Activated naive CD4-positive, alpha-beta T cell treated with anti-CD3 and anti-CD28 coated beads for 36 hours (primary cell): Measurements from ENCODE around the gene DKC1. TPM values are rescaled to one million over a fixed set of nuclear protein-coding genes. Genes with fewer than 3 reads are reported as not detected.

ENCODE experiments used
- CTCF ChIA-PET: fragments of 350-600 bp; sonication (Branson Sonifier 250); formaldehyde crosslinking; loops from one replicate; lab custom pipeline; 2021; ENCODE audit warnings: antibody characterized with exemption; lab: Charles Lee
- DNase-seq: peaks from one replicate; pipeline ENCODE4 v3.0.0-alpha.2; 2020
- H3K27ac Mint-ChIP-seq: one replicate; pipeline ENCODE4 v1.8.0; 2021; ENCODE audit warnings: mild to moderate bottlenecking, mixed read lengths
- H3K27me3 Mint-ChIP-seq: one replicate; pipeline ENCODE4 v1.8.0; 2021; ENCODE audit warnings: low read depth, mixed read lengths
- H3K36me3 Mint-ChIP-seq: one replicate; pipeline ENCODE4 v1.8.0; 2021; ENCODE audit warnings: low read depth, mixed read lengths
- H3K4me1 Mint-ChIP-seq: one replicate; pipeline ENCODE4 v1.8.0; 2021; ENCODE audit warnings: low read depth, mixed read lengths
- H3K4me3 Mint-ChIP-seq: one replicate; pipeline ENCODE4 v1.8.0; 2021; ENCODE audit warnings: mild to moderate bottlenecking, moderate library complexity, mixed read lengths
- H3K9me3 Mint-ChIP-seq: one replicate; pipeline ENCODE4 v1.8.0; 2021; ENCODE audit warnings: mixed read lengths
- intact Hi-C: fragments of 100-400 bp; cut with micrococcal nuclease; formaldehyde crosslinking; loops from one replicate; pipeline ENCODE4 v1.15.1; 2023
- total RNA-seq, 2 experiments: library from RNA; stranded (reverse); gene quantifications; one replicate each; pipeline ENCODE4 v1.2.3, GENCODE V29; 2021

Gene DKC1
- total RNA-seq, 2 experiments from 2014 or later = 124 to 127 TPM

DNA sequence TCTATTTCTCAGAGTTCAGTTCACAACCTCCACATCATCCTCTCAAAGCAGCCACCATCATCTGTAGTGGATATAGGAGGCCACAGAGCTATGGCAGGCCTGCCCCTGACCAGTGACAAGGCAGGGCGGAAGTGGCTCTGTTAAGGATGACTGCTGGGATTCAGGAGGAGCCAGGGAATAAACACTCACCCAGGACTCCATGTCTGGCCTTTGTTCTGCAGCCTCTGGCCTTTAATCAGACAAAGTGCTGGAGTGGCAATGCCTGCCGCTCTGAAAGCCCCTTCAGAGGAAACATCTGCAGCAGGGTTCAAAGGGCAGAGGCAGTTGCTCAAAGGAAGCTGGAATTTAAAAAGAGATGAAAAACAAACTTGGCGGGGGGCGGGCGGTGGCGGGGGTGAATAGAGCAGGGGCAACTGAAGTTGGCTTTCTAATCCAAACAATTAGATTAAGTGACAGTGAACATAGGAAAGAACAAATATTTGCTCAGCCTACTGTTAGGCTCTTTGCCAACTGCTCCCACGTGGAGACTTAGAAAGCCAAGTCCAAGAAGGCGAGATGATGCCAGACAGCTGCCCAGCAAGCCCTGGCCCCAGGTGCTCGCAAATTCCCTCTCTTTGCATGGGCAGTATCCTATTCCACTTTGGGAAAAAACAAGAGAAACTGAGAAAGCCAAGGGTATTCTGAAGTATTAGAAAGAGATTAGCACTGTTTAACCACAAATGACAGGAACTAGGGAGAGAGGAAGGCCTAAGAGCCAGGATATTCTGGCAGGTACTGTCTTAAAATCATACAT is 37.1 kb downstream of the DKC1 start:
- Mint-ChIP-seq H3K36me3 (no peaks in the 10 kb centered on the region), H3K4me1 (peaks cover 61% of the 10 kb centered on the region), H3K4me3 (no peak overlapping the region), H3K9me3 (no peaks in the 10 kb centered on the region), H3K27ac (peak overlapping the region; percentile 88), H3K27me3 (no peaks in the 10 kb centered on the region)
- DNase-seq = no peak
- CTCF ChIA-PET = no interaction called here
- intact Hi-C loops = loop anchor here (1.0 to 10.0 kb wide), 3 partner anchors 37 to 465 kb away; partner anchors contain the start of genes DKC1, RAB39B and VBP1

DNA sequence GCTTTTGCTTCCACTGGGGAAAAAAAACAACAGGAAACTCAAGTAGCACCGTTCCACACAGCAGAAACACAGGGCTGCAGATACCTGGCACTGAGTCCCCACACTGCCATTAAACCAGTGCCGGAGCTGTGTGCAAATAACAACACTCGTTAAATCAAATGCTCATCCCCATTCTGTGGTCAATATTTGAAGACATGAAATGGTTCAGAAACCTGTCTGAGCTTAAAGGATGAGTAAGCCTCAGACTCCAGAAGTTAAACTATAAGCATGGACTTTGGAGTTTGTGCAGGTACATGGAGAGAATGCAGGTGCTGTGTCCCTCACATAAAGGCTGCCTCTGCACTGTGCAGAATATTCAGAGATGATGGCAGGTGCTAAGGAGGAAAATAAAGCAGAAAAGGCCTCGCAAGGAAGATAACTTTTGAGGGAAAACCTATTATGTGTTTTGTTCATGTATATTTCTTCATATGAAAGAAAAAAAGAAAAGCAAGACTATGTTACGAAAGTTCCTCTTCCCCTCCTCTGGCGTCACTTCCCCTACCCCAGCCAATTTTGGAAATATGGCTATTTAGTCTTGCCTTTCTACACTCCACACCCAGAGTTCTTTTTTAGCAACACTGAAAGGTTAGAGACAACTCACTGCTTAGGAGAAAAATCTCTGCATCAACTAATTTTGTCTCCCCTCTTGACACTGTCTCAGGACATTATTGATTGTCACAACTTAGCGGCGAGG is 38.0 kb downstream of the DKC1 start:
- H3K4me1 Mint-ChIP-seq = peaks cover 61% of the 10 kb centered on the region

DNA sequence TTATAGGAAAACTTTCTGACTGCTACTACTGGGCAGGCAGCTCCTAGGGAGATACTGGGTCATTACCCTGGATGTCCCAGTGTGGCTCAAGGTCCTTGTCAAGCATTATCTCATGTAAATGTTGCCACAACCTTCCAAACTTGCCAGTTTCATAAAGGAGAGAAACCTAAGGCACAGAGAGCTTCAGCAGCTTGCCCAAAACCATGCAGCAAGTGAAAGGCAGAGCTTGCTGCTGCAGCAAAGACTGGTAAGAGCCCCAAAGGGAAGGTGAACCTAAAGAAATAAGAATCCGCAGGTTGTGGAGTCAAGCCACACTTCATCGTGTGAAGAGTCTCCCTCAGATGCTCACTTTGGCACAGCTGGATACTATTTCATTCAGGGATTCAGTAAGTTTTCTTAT is 40.3 kb downstream of the DKC1 start:
- no peaks in the 10 kb centered on the region for H3K9me3 Mint-ChIP-seq
- no peak overlapping the region for H3K4me3 Mint-ChIP-seq
- H3K4me1 Mint-ChIP-seq = peaks cover 53% of the 10 kb centered on the region
- no peak for DNase-seq
- intact Hi-C loops = loop anchor here (10.0 kb wide), 1 partner anchor 462 kb away; the partner anchor contains the start of gene RAB39B
- no peaks in the 10 kb centered on the region for H3K36me3 Mint-ChIP-seq
- H3K27me3 Mint-ChIP-seq = no peaks in the 10 kb centered on the region
- CTCF ChIA-PET = interaction anchor here (1.7 kb wide), 1 partner anchor 37 kb away, joined by 3 read pairs; no protein-coding TSS in a partner anchor
- no peak overlapping the region for H3K27ac Mint-ChIP-seq

More for the DNA sequence above, 38.0 kb downstream of the DKC1 start:
- DNase-seq = no peak
- H3K27me3 Mint-ChIP-seq = no peaks in the 10 kb centered on the region
- CTCF ChIA-PET = no interaction called here
- H3K27ac Mint-ChIP-seq = peak overlapping the region; percentile 46
- H3K4me3 Mint-ChIP-seq = no peak overlapping the region
- H3K9me3 Mint-ChIP-seq = no peaks in the 10 kb centered on the region
- intact Hi-C loops = loop anchor here (10.0 kb wide), 1 partner anchor 464 kb away; the partner anchor contains the start of gene RAB39B
- no peaks in the 10 kb centered on the region for H3K36me3 Mint-ChIP-seq

DNA sequence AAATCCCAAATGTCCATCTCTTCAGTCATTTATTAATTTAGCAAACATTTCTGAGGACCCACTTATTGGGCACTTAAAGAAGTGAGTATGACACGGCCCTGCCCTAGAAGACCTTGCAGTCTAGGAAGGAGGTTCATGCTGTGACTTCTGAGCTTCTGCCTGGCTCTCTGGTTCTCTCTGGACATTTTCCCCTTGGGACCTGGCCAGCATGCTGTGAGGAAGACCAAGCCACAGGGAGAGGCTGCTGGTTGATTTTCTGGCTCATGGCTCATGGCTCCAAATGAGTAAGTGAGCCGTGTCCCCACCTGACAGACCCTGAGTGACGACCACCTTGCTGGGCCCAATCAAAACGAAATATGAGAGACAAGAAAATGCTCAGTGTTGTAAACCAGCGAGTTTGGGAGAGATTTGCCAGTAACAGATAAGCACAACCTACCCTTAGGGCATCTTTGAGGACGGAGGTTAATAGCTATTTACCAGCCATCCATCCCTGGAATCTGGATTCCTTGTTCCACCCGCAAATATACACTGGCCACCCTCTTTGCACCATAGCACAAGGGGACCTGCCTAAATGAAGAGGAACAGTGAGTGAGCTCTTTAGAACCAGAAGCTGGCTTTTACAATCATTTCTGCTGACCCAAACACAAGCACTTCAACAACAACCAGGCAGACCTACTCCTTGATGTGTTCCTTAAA is 41.7 kb downstream of the DKC1 start:
- H3K4me1 Mint-ChIP-seq = peaks cover 45% of the 10 kb centered on the region
- DNase-seq = no peak
- no peaks in the 10 kb centered on the region for H3K36me3 Mint-ChIP-seq
- CTCF ChIA-PET = interaction anchor here (1.0 to 1.7 kb wide), 3 partner anchors 13 to 39 kb away, joined by 3 to 5 read pairs (median 3); no protein-coding TSS in a partner anchor
- H3K9me3 Mint-ChIP-seq = no peaks in the 10 kb centered on the region
- H3K27ac Mint-ChIP-seq = no peak overlapping the region
- no peaks in the 10 kb centered on the region for H3K27me3 Mint-ChIP-seq
- peak overlapping the region; percentile 74 for H3K4me3 Mint-ChIP-seq
- intact Hi-C loops = loop anchor here (2.0 to 10.0 kb wide), 2 partner anchors 42 to 460 kb away; partner anchors contain the start of genes DKC1 and RAB39B

DNA sequence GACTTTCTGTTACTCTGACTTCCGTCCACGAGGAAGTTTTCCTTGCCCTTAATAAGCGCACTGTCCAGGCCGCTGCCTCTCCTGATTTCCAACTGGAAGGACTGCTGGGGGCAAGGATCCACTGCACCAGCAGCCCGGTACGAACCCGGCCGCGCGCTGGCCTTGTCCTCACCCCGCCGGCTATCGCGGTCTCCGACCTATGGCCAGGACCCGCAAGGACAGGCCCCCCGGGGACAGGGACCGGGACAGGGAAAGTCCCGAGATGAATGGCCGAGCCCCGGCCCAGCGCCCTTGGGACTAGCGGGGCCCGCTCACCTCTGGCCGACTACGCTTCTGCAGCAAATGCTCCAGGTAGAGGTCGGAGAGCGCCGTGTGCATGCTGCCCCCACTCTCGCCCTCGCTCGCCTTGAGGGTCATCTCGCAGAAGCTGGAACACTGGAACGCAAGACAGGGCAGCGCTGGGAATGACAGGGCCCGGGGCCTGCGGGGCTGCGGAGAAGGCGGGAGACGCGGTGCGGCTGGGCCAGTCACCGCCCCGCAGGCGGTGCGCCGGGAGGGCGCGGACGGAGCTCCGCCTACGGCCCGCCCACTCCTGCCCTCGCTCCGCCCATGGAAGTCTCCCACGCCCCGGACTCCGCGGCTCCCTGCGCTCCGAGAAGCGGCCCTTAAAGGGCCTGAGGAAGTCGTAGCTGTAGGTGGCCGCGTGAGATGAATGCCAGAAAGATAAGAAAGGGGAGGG is 42.5 kb downstream of the DKC1 start, which contains the start of gene MPP1:
Gene MPP1 (minus strand): TSS at position 529 of the 739 bp plus-strand sequence. CDS start 112 bp downstream, at position 417.
- intact Hi-C loops = loop anchor here (1.0 to 10.0 kb wide), 3 partner anchors 42 to 460 kb away; partner anchors contain the start of genes DKC1 and RAB39B
- H3K27me3 Mint-ChIP-seq = no peaks in the 10 kb centered on the region
- DNase-seq = peak; percentile 78
- CTCF ChIA-PET = interaction anchor here (1.0 to 1.7 kb wide), 3 partner anchors 14 to 40 kb away, joined by 3 to 5 read pairs (median 3); no protein-coding TSS in a partner anchor
- no peaks in the 10 kb centered on the region for H3K9me3 Mint-ChIP-seq
- H3K36me3 Mint-ChIP-seq = no peaks in the 10 kb centered on the region
- H3K27ac Mint-ChIP-seq = no peak within 1 kb of the TSS
- peak within 1 kb of the TSS; percentile 74 for H3K4me3 Mint-ChIP-seq
- peaks cover 38% of the 10 kb centered on the region for H3K4me1 Mint-ChIP-seq

DNA sequence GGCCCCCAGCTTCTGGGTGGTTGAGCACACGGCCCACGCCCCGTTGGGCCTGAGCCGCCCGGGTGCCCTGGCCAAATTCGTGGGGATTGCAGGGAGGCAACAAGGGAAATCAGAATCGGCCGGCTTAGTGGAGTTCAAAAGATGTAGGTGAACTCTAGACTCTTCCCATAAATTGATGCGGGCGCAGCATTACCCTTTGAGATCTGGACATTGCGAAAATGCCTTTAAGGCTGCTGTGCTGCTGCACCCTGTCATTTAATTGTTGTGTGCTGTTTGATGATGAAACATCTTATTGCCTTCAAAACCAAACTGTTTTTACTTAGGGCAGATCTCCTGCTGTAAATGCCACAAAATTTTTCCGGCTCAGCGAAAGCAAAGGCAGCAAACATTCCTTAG is 43.0 kb downstream of the DKC1 start:
- peaks cover 32% of the 10 kb centered on the region for H3K4me1 Mint-ChIP-seq
- H3K36me3 Mint-ChIP-seq = no peaks in the 10 kb centered on the region
- no peak overlapping the region for H3K27ac Mint-ChIP-seq
- H3K27me3 Mint-ChIP-seq = no peaks in the 10 kb centered on the region
- intact Hi-C loops = loop anchor here (1.0 to 10.0 kb wide), 3 partner anchors 43 to 459 kb away; partner anchors contain the start of genes DKC1 and RAB39B
- peak overlapping the region; percentile 74 for H3K4me3 Mint-ChIP-seq
- H3K9me3 Mint-ChIP-seq = no peaks in the 10 kb centered on the region
- CTCF ChIA-PET = interaction anchor here (1.0 to 1.4 kb wide), 2 partner anchors 14 to 28 kb away, joined by 3 to 5 read pairs; no protein-coding TSS in a partner anchor
- DNase-seq = no peak

DNA sequence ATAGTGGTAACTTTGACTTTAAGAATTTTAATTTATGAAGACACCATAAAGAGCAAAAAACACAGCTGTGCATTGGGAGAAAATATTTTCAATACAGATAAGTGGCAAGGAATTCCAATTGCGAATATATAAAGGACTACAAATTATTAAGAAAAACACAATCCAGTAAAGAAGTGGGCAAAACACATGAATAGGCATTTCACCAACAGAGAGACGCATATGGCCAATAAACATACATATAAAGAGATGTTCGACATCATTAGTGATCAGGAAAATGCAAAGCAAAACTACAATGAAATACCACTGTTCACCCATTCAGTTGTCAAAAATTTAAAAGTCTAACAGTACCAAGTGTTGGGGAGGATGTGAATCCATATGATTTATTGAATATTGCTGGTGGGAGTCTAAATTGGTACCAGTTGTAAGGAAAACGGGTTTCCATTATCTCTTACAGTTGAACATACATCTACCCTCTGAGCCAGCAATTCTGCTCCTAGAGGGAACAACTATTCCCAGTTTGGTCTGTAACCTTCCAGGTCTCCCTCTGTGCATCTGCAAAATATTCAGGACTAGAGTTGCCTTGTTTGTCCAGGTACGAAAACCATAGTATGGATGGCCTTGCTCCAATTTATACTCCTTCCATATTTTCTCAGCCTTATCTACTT is 44.3 kb downstream of the DKC1 start:
- Mint-ChIP-seq H3K36me3 (no peaks in the 10 kb centered on the region), H3K9me3 (no peaks in the 10 kb centered on the region), H3K27me3 (no peaks in the 10 kb centered on the region), H3K27ac (no peak overlapping the region), H3K4me3 (no peak overlapping the region), H3K4me1 (peaks cover 24% of the 10 kb centered on the region)
- intact Hi-C loops = loop anchor here (10.0 kb wide), 1 partner anchor 458 kb away; the partner anchor contains the start of gene RAB39B
- DNase-seq = no peak
- CTCF ChIA-PET = no interaction called here

DNA sequence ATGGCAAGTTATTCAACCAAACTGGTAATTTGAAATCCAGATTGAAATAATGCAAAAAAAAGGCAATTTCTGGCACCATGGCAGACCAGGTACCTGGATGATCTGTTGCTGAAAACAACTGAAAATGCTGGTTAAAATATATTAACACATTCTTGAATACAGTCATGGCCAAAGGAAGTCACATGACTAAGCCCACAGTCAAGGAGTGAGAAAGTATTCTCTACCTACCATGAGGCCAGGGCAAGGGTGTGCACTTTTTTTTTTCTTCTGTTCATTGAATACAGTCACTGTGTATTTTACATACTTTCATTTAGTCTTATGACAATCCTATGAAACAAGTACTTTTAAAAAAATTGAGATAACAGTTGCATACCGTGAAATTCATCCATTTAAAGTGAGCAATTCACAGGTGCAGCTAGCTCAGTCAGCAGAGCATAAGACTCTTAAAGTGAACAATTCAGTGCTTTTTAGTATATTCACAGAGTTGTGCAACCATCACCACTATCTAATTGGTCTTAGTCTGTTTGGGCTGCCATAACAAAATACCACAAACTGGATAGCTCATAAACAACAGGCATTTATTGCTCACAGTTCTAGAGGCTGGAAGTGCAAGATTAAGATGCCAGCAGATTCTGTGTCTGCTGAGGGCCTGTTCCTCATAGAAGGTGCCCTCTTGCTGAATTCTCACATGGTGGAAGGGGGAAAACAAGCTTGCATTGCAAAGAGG is 47.4 kb downstream of the DKC1 start:
- peak; percentile 5 for DNase-seq
- Mint-ChIP-seq H3K4me3 (no peak overlapping the region), H3K27me3 (peaks cover 2% of the 10 kb centered on the region), H3K4me1 (peaks cover 2% of the 10 kb centered on the region), H3K9me3 (no peaks in the 10 kb centered on the region), H3K36me3 (no peaks in the 10 kb centered on the region), H3K27ac (no peak overlapping the region)
- intact Hi-C loops = loop anchor here (10.0 kb wide), 1 partner anchor 455 kb away; the partner anchor contains the start of gene RAB39B
- CTCF ChIA-PET = no interaction called here

DNA sequence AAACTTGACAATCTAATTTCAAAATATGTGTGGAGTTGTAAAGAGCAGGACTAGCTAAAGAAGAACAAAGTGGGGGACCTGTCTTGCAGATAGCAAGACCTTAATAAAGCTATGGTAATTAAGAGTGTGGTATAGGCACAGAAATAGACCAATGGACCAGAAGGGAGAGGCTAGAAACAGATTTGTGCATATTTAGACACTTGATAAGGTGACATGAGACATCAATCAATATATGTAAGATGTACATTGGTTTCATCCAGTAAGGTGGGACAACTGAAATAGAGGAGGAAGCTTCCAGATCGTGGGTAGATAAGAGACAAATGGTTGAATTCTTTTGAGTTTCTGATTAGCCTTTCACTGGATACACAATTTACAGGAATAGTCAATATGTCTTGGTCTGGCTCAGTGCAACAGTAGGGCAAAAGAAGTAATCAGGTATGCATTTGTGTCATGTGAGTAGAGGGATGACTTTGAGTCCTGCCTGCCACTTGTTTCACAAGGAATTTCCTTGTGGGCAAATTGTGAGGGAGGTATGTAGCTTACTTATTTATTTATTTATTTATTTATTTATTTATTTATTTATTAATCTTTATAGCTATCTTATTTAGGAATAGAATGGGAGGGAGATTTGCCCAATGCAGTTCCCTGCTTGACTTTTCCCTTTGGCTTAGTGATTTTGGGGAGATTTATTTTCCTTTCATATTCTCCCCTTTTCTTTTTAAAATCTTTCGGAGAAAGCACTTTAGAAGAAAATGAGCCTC is 49.9 kb downstream of the DKC1 start:
- no peak overlapping the region for H3K27ac Mint-ChIP-seq
- H3K9me3 Mint-ChIP-seq = no peaks in the 10 kb centered on the region
- CTCF ChIA-PET = interaction anchor here (0.9 kb wide), 1 partner anchor 14 kb away, joined by 4 read pairs; no protein-coding TSS in a partner anchor
- no peak overlapping the region for H3K4me3 Mint-ChIP-seq
- intact Hi-C loops = no loop called here
- DNase-seq = no peak
- peaks cover 2% of the 10 kb centered on the region for H3K27me3 Mint-ChIP-seq
- H3K36me3 Mint-ChIP-seq = no peaks in the 10 kb centered on the region
- peaks cover 2% of the 10 kb centered on the region for H3K4me1 Mint-ChIP-seq

DNA sequence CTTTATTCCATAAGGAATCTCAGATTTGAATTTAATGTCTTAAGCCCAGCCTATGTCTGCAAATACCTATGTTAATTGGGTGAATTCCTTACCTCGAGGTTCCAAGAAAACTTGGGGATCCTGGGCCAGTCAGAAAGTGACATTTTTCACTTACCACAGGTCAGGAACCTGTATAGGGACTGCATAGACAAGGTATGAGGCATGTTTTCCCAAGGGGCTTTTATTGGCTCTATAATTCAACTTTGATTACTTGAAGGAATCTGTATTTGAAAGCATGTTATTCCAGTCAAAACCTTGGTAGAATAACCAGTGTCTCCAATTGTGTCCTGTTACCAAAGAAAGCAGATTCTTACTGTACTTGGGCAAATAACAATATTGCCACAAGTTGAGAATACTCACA is 51.1 kb downstream of the DKC1 start:
- no peak overlapping the region for H3K27ac Mint-ChIP-seq
- H3K9me3 Mint-ChIP-seq = no peaks in the 10 kb centered on the region
- CTCF ChIA-PET = no interaction called here
- peaks cover 2% of the 10 kb centered on the region for H3K27me3 Mint-ChIP-seq
- H3K4me3 Mint-ChIP-seq = no peak overlapping the region
- DNase-seq = no peak
- H3K4me1 Mint-ChIP-seq = peaks cover 2% of the 10 kb centered on the region
- H3K36me3 Mint-ChIP-seq = no peaks in the 10 kb centered on the region
- intact Hi-C loops = no loop called here
